Measurements from ENCODE around the gene MRO.
A peak's percentile ranks its signal among the peaks of the same experiment; 100 is the strongest.

- TF ChIP-seq, protein P1, sequence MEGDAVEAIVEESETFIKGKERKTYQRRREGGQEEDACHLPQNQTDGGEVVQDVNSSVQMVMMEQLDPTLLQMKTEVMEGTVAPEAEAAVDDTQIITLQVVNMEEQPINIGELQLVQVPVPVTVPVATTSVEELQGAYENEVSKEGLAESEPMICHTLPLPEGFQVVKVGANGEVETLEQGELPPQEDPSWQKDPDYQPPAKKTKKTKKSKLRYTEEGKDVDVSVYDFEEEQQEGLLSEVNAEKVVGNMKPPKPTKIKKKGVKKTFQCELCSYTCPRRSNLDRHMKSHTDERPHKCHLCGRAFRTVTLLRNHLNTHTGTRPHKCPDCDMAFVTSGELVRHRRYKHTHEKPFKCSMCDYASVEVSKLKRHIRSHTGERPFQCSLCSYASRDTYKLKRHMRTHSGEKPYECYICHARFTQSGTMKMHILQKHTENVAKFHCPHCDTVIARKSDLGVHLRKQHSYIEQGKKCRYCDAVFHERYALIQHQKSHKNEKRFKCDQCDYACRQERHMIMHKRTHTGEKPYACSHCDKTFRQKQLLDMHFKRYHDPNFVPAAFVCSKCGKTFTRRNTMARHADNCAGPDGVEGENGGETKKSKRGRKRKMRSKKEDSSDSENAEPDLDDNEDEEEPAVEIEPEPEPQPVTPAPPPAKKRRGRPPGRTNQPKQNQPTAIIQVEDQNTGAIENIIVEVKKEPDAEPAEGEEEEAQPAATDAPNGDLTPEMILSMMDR (IDR thresholded peaks at IDR 0.05; ENCODE audit: insufficient read depth, low read length) = peak; percentile 9
- TF ChIP-seq, protein P2, sequence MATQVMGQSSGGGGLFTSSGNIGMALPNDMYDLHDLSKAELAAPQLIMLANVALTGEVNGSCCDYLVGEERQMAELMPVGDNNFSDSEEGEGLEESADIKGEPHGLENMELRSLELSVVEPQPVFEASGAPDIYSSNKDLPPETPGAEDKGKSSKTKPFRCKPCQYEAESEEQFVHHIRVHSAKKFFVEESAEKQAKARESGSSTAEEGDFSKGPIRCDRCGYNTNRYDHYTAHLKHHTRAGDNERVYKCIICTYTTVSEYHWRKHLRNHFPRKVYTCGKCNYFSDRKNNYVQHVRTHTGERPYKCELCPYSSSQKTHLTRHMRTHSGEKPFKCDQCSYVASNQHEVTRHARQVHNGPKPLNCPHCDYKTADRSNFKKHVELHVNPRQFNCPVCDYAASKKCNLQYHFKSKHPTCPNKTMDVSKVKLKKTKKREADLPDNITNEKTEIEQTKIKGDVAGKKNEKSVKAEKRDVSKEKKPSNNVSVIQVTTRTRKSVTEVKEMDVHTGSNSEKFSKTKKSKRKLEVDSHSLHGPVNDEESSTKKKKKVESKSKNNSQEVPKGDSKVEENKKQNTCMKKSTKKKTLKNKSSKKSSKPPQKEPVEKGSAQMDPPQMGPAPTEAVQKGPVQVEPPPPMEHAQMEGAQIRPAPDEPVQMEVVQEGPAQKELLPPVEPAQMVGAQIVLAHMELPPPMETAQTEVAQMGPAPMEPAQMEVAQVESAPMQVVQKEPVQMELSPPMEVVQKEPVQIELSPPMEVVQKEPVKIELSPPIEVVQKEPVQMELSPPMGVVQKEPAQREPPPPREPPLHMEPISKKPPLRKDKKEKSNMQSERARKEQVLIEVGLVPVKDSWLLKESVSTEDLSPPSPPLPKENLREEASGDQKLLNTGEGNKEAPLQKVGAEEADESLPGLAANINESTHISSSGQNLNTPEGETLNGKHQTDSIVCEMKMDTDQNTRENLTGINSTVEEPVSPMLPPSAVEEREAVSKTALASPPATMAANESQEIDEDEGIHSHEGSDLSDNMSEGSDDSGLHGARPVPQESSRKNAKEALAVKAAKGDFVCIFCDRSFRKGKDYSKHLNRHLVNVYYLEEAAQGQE (IDR thresholded peaks at IDR 0.05; ENCODE audit: insufficient replicate concordance, low read depth) = no peak
These were observed 13.6 kb downstream of the MRO start for GRCh38 chr18:50806208-50806616.
